HEK293 (cell line): ENCODE results near the gene SNX33.

Experiments used
- CTCF ChIP-seq: fragments of 450-650 bp; formaldehyde crosslinking; IDR thresholded peaks from 2 replicates; pipeline ENCODE4 v1.5.1; 2016; ENCODE audit warnings: missing biosample characterization, missing genetic modification characterization
- GLI4 ChIP-seq: fragments of 450-650 bp; formaldehyde crosslinking; IDR thresholded peaks from 2 replicates; pipeline ENCODE4 v1.5.1; 2016; ENCODE audit warnings: missing biosample characterization, missing genetic modification characterization
- OSR2 ChIP-seq: fragments of 450-650 bp; formaldehyde crosslinking; IDR thresholded peaks from 2 replicates; pipeline ENCODE4 v1.5.1; 2016; ENCODE audit warnings: missing biosample characterization, missing genetic modification characterization
- TRIM28 ChIP-seq: IDR thresholded peaks from 2 replicates; pipeline ENCODE4 v1.6.1; 2011; ENCODE audit warnings: low read length, control low read depth, borderline replicate concordance
- ZNF2 ChIP-seq: fragments of 450-650 bp; formaldehyde crosslinking; IDR thresholded peaks from 2 replicates; pipeline ENCODE4 v1.5.1; 2016; ENCODE audit warnings: missing biosample characterization, missing genetic modification characterization

GRCh38 chr15:75705854-75706681 lies 58.4 kb downstream of the SNX33 start:
- no peak for TF ChIP-seq GLI4 (tag by site-specific recombination)
- no peak for TF ChIP-seq OSR2 (tag by site-specific recombination)
- TF ChIP-seq TRIM28: no peak
- no peak for TF ChIP-seq CTCF (tag by site-specific recombination)
- no peak for TF ChIP-seq ZNF2 (tag by site-specific recombination)
